ENCODE data around the gene PERM1.
"Not testable (repeated sequence)": the region's sequence is repeated elsewhere in the genome, so short reads cannot be mapped to it uniquely, and the experiment has no call there.

PERM1 gene

GRCh38 chr1:1021010-1021919, 39.4 kb upstream of the PERM1 start:
- Mint-ChIP-seq H3K4me3 (peak overlapping the region; percentile 60 to 62), H3K4me1 (ENCODE audit: low read depth in 2 of 2) (peaks cover 0 to 5% of the 10 kb centered on the region in 2 donors), H3K36me3 (ENCODE audit: insufficient read depth) (peaks cover 3% of the 10 kb centered on the region), H3K27ac (no peak overlapping the region), H3K9me3 (no peaks in the 10 kb centered on the region), H3K27me3 (peaks cover 4 to 17% of the 10 kb centered on the region in 2 donors)
- ATAC-seq (replicated peaks) (no peak), DNase-seq (no peak)

GRCh38 chr1:1020415-1021009, 38.6 kb upstream of the PERM1 start:
- H3K9me3 Mint-ChIP-seq: no peaks in the 10 kb centered on the region
- H3K4me1 Mint-ChIP-seq (ENCODE audit: low read depth in 2 of 2): peaks cover 0 to 5% of the 10 kb centered on the region in 2 donors
- peak overlapping the region; percentile 61 to 67 for H3K4me3 Mint-ChIP-seq
- peaks cover 4 to 17% of the 10 kb centered on the region in 2 donors for H3K27me3 Mint-ChIP-seq
- H3K36me3 Mint-ChIP-seq (ENCODE audit: insufficient read depth): peaks cover 3% of the 10 kb centered on the region
- no peak overlapping the region for H3K27ac Mint-ChIP-seq
- DNase-seq (no peak), ATAC-seq (replicated peaks) (no peak)

GRCh38 chr1:1020000-1020404, 38.1 kb upstream of the PERM1 start, which contains the start of gene AGRN:
Gene AGRN (plus strand): TSS chr1:1020120. CDS start chr1:1020173, 53 bp downstream.
- Mint-ChIP-seq H3K9me3 (no peaks in the 10 kb centered on the region), H3K4me1 (ENCODE audit: low read depth in 2 of 2) (peaks cover 0 to 5% of the 10 kb centered on the region in 2 donors), H3K4me3 (peak within 1 kb of the TSS; percentile 67 to 68), H3K27me3 (peaks cover 4 to 17% of the 10 kb centered on the region in 2 donors), H3K27ac (no peak within 1 kb of the TSS), H3K36me3 (ENCODE audit: insufficient read depth) (peaks cover 3% of the 10 kb centered on the region)
- ATAC-seq (replicated peaks) (peak; percentile 32), DNase-seq (no peak)

- Mint-ChIP-seq H3K4me3 (peak overlapping the region; percentile 37 to 68), H3K4me1 (ENCODE audit: low read depth in 2 of 2) (peaks cover 2 to 8% of the 10 kb centered on the region in 2 donors), H3K27ac (no peak overlapping the region), H3K36me3 (ENCODE audit: insufficient read depth) (peaks cover 3% of the 10 kb centered on the region), H3K27me3 (peaks cover 4 to 17% of the 10 kb centered on the region in 2 donors), H3K9me3 (no peaks in the 10 kb centered on the region)
- ATAC-seq (replicated peaks) (peak; percentile 76), DNase-seq (peak; percentile 71 to 76 (median 73))
Measured at GRCh38 chr1:1019122-1019999, 37.5 kb upstream of the PERM1 start.

GRCh38 chr1:1018321-1018685, 36.4 kb upstream of the PERM1 start:
- H3K27me3 Mint-ChIP-seq: peaks cover 4 to 14% of the 10 kb centered on the region in 2 donors
- H3K4me3 Mint-ChIP-seq: peak overlapping the region in 1 of 2 donors; percentile 23
- H3K4me1 Mint-ChIP-seq (ENCODE audit: low read depth in 2 of 2): peaks cover 13 to 18% of the 10 kb centered on the region in 2 donors
- not testable (repeated sequence) for H3K36me3 Mint-ChIP-seq (ENCODE audit: insufficient read depth); ATAC-seq (replicated peaks); H3K27ac Mint-ChIP-seq; DNase-seq; H3K9me3 Mint-ChIP-seq

GRCh38 chr1:1017397-1018320, 35.8 kb upstream of the PERM1 start:
- H3K9me3 Mint-ChIP-seq; H3K27me3 Mint-ChIP-seq; ATAC-seq (replicated peaks); H3K36me3 Mint-ChIP-seq (ENCODE audit: insufficient read depth); H3K27ac Mint-ChIP-seq; DNase-seq: not testable (repeated sequence)
- H3K4me1 Mint-ChIP-seq (ENCODE audit: low read depth in 2 of 2): peaks cover 19 to 20% of the 10 kb centered on the region in 2 donors
- peak overlapping the region in 1 of 2 donors; percentile 23 for H3K4me3 Mint-ChIP-seq

- DNase-seq (no peak), ATAC-seq (replicated peaks) (no peak)
- Mint-ChIP-seq H3K27ac (peak overlapping the region; percentile 98 to 99), H3K4me1 (ENCODE audit: low read depth in 2 of 2) (peaks cover 20 to 21% of the 10 kb centered on the region in 2 donors), H3K36me3 (ENCODE audit: insufficient read depth) (peaks cover 9% of the 10 kb centered on the region), H3K27me3 (no peaks in the 10 kb centered on the region), H3K4me3 (peak overlapping the region; percentile 95 to 99), H3K9me3 (no peaks in the 10 kb centered on the region)
Measured at GRCh38 chr1:1014799-1015681, 33.1 kb upstream of the PERM1 start.

GRCh38 chr1:1013922-1014648, 32.2 kb upstream of the PERM1 start:
- DNase-seq: no peak
- Mint-ChIP-seq H3K36me3 (ENCODE audit: insufficient read depth) (peaks cover 9% of the 10 kb centered on the region), H3K4me3 (peak overlapping the region; percentile 95 to 99), H3K27ac (peak overlapping the region; percentile 98 to 99), H3K9me3 (no peaks in the 10 kb centered on the region), H3K4me1 (ENCODE audit: low read depth in 2 of 2) (peaks cover 22% of the 10 kb centered on the region in 2 donors), H3K27me3 (peaks cover 0 to 4% of the 10 kb centered on the region in 2 donors)
- ATAC-seq (replicated peaks): peak; percentile 15

- DNase-seq (peak; percentile 85 to 90 (median 86)), ATAC-seq (replicated peaks) (peak; percentile 97)
- peak within 1 kb of the TSS; percentile 98 to 99 for H3K27ac Mint-ChIP-seq
- peaks cover 24% of the 10 kb centered on the region in 2 donors for H3K4me1 Mint-ChIP-seq (ENCODE audit: low read depth in 2 of 2)
- H3K4me3 Mint-ChIP-seq: peak within 1 kb of the TSS; percentile 95 to 99
- peaks cover 0 to 9% of the 10 kb centered on the region in 2 donors for H3K27me3 Mint-ChIP-seq
- no peaks in the 10 kb centered on the region for H3K9me3 Mint-ChIP-seq
- H3K36me3 Mint-ChIP-seq (ENCODE audit: insufficient read depth): peaks cover 9% of the 10 kb centered on the region
Measured at GRCh38 chr1:1013105-1013921, 31.4 kb upstream of the PERM1 start, which contains the start of gene ISG15. Gene ISG15 (plus strand): TSS chr1:1013497. CDS start chr1:1013574, 77 bp downstream.

- not testable (repeated sequence) for H3K36me3 Mint-ChIP-seq (ENCODE audit: insufficient read depth); DNase-seq; H3K9me3 Mint-ChIP-seq; H3K27me3 Mint-ChIP-seq
- H3K4me1 Mint-ChIP-seq (ENCODE audit: low read depth in 2 of 2): peaks cover 24% of the 10 kb centered on the region in 2 donors
- ATAC-seq (replicated peaks): peak; percentile 2
- H3K4me3 Mint-ChIP-seq: peak overlapping the region; percentile 95 to 99
- H3K27ac Mint-ChIP-seq: peak overlapping the region; percentile 98 to 99
Measured at GRCh38 chr1:1012736-1013104, 30.8 kb upstream of the PERM1 start.

Measured in effector memory CD8-positive, alpha-beta T cell (primary cell).